Measurements from ENCODE around the gene RAET1E. TPM values are rescaled to one million over a fixed set of nuclear protein-coding genes. Genes with fewer than 3 reads are reported as not detected.

The RAET1E gene
- total and polyA plus RNA-seq, 9 of the 15 experiments (the other 6 are each of a cell fraction or from before 2014, with no cell fraction given) = not detected

- peaks cover 4% of the 10 kb centered on the region; the same call in 1 of the 2 replicates for H3K9me3 ChIP-seq (replicated peaks; ENCODE audit: control insufficient read depth, insufficient read depth, low read depth, low read length)
- no peak overlapping the region for H3K4me3 ChIP-seq
- ChIA-PET CTCF (ENCODE audit: low intra/inter-chr PET ratio) (no interaction called here), POLR2A (interaction anchor here (1.5 kb wide), 1 partner anchor 15 kb away, joined by 3 read pairs; no protein-coding TSS in a partner anchor)
- peaks cover 22 to 52% of the 10 kb centered on the region in 2 experiments; a peak in 4 of 5 replicates for H3K27me3 ChIP-seq (ENCODE audit: control insufficient read depth in 2 of 2, insufficient read depth in 2 of 2, low read length in 2 of 2)
- no peaks in the 10 kb centered on the region for H3K9me1 ChIP-seq (ENCODE audit: control insufficient read depth, insufficient read depth, low read length)
- TF ChIP-seq, protein P1, sequence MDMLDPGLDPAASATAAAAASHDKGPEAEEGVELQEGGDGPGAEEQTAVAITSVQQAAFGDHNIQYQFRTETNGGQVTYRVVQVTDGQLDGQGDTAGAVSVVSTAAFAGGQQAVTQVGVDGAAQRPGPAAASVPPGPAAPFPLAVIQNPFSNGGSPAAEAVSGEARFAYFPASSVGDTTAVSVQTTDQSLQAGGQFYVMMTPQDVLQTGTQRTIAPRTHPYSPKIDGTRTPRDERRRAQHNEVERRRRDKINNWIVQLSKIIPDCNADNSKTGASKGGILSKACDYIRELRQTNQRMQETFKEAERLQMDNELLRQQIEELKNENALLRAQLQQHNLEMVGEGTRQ (CRISPR knock-in tag; IDR thresholded peaks at IDR 0.05) = no peak
- H4K20me1 ChIP-seq (replicated peaks; ENCODE audit: control insufficient read depth, insufficient read depth, low read length) = no peaks in the 10 kb centered on the region
- ATAC-seq = no peak
- H3K4me1 ChIP-seq (replicated peaks in 1 of 2; ENCODE audit: control insufficient read depth in 2 of 2, insufficient read depth in 2 of 2, low read length in 2 of 2) = peaks cover 0 to 3% of the 10 kb centered on the region in 2 experiments; a peak in 2 of 5 replicates
- FAIRE-seq = no peak
- no TSS peak for BruUV-seq (replicated peaks)
- DNase-seq (ENCODE audit: extremely low read depth in 1 of 4, low spot score in 3 of 4) = no peak
- H2AFZ ChIP-seq (ENCODE audit: low read depth, low read length) = no peak overlapping the region
- no peaks in the 10 kb centered on the region for H3K79me2 ChIP-seq (ENCODE audit: control insufficient read depth, insufficient read depth, low read length)
- in situ Hi-C loops (cut with MboI) (loop anchor here (25.0 kb wide), 1 partner anchor 873 kb away; no protein-coding TSS in a partner anchor), intact Hi-C loops (cut with micrococcal nuclease) (no loop called here)
- no peak overlapping the region for H3K4me2 ChIP-seq (ENCODE audit: insufficient read depth, low read length)
- no peaks in the 10 kb centered on the region for H3K36me3 ChIP-seq (ENCODE audit: control insufficient read depth, insufficient read depth, low read length)
- no peak overlapping the region for H3K27ac ChIP-seq (ENCODE audit: extremely low read depth, low read depth, low read length)
- H3K9ac ChIP-seq (ENCODE audit: insufficient read depth in 1 of 2, low read depth in 2 of 2, low read length in 2 of 2) = no peak overlapping the region
- 2% methylated on average over 23 of the region's 23 CpGs for WGBS (ENCODE audit: insufficient coverage, low coverage, missing lambda C conversion rate)
Measured at GRCh38 chr6:149910721-149911151, 12.8 kb upstream of the RAET1E start.

DNA sequence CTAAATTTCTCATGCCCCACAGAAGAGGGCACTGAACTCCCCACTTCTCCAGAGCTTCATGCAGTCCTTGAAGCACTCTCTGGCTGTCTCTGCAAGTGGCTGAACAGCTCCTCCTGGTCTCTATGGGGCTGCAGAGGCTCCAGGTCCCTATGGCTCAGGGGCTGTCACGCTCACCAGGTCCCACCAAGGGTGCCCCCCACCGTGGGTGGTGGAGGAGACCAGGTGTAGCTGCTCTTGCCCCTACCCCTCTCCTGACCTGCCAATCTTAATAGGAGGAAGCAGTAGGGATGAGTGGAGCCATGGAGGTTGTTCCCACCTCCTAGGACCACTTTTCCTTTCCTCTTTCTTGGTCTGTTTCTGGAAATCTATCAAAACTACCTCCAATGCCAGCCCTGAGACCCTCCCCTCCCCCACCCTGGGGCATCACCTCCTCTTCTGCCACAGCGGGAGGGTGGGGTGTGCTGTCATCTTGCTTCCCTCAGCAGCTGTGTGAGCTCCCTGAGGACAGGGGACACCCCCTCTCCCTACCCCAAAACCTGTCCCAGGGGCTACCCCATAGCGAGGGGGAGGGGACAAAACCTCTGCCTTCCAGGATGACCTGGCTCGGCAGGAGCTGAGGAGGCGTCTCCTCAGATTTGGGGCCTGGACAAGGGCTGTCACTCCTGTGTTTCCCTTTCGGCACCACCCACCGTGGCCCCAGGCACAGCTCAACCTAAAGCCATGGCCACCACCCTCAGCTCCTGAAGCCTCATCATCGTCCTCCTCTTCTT, 12.0 kb upstream of the RAET1E start:
- Histone ChIP-seq H3K79me2 (ENCODE audit: control insufficient read depth, insufficient read depth, low read length) (no peaks in the 10 kb centered on the region), H3K9ac (ENCODE audit: insufficient read depth in 1 of 2, low read depth in 2 of 2, low read length in 2 of 2) (no peak overlapping the region), H3K27ac (ENCODE audit: extremely low read depth, low read depth, low read length) (no peak overlapping the region), H2AFZ (ENCODE audit: low read depth, low read length) (no peak overlapping the region), H3K9me1 (ENCODE audit: control insufficient read depth, insufficient read depth, low read length) (no peaks in the 10 kb centered on the region), H3K27me3 (ENCODE audit: control insufficient read depth in 2 of 2, insufficient read depth in 2 of 2, low read length in 2 of 2) (peaks cover 23 to 60% of the 10 kb centered on the region in 2 experiments; a peak in 4 of 5 replicates), H3K36me3 (ENCODE audit: control insufficient read depth, insufficient read depth, low read length) (no peaks in the 10 kb centered on the region), H3K4me1 (replicated peaks in 1 of 2; ENCODE audit: control insufficient read depth in 2 of 2, insufficient read depth in 2 of 2, low read length in 2 of 2) (peaks cover 0 to 9% of the 10 kb centered on the region in 2 experiments; a peak in 2 of 5 replicates), H3K9me3 (replicated peaks; ENCODE audit: control insufficient read depth, insufficient read depth, low read depth, low read length) (peaks cover 4% of the 10 kb centered on the region; the same call in 1 of the 2 replicates), H3K4me3 (no peak overlapping the region), H3K4me2 (ENCODE audit: insufficient read depth, low read length) (no peak overlapping the region; the same call in 1 of the 2 replicates), H4K20me1 (replicated peaks; ENCODE audit: control insufficient read depth, insufficient read depth, low read length) (no peaks in the 10 kb centered on the region)
- BruUV-seq (replicated peaks) = no TSS peak
- CTCF ChIA-PET (ENCODE audit: low intra/inter-chr PET ratio) = no interaction called here
- no peak for FAIRE-seq
- POLR2A ChIA-PET = no interaction called here
- DNase-seq (ENCODE audit: extremely low read depth in 1 of 4, low spot score in 3 of 4) = no peak
- no peak for ATAC-seq
- intact Hi-C loops (cut with micrococcal nuclease) (no loop called here), in situ Hi-C loops (cut with MboI) (loop anchor here (25.0 kb wide), 1 partner anchor 873 kb away; no protein-coding TSS in a partner anchor)
- 0% methylated on average over 9 of the region's 9 CpGs for WGBS (ENCODE audit: insufficient coverage, low coverage, missing lambda C conversion rate)
- no peak for TF ChIP-seq ZNF639 (CRISPR knock-in tag; conservative IDR thresholded peaks at IDR 0.05 in 1 of 2, IDR thresholded peaks at IDR 0.05 in 1 of 2)

All from K562 (cell line).